ENCODE data around the gene ZHX3.

Gene ZHX3

GRCh38 chr20:41150664-41151063 is 166.9 kb downstream of the ZHX3 start:
- DNase-seq (ENCODE audit: low read depth): no peak

- no peak for DNase-seq (ENCODE audit: low read depth)
Measured at GRCh38 chr20:41148942-41149341, 168.6 kb downstream of the ZHX3 start.

GRCh38 chr20:41147767-41148191 is 169.8 kb downstream of the ZHX3 start:
- no peak for DNase-seq (ENCODE audit: low read depth)

GRCh38 chr20:41145821-41146620 is 171.5 kb downstream of the ZHX3 start:
- DNase-seq (ENCODE audit: low read depth): no peak

- no peak for DNase-seq (ENCODE audit: low read depth)
Measured at GRCh38 chr20:41145317-41145716, 172.2 kb downstream of the ZHX3 start.

- no peak for DNase-seq (ENCODE audit: low read depth)
Measured at GRCh38 chr20:41143354-41143753, 174.2 kb downstream of the ZHX3 start.

GRCh38 chr20:41142919-41143318 is 174.6 kb downstream of the ZHX3 start:
- DNase-seq (ENCODE audit: low read depth): no peak

- DNase-seq (ENCODE audit: low read depth): no peak
Measured at GRCh38 chr20:41142245-41142644, 175.3 kb downstream of the ZHX3 start.

GRCh38 chr20:41141153-41141815 is 176.2 kb downstream of the ZHX3 start:
- no peak for DNase-seq (ENCODE audit: low read depth)

GRCh38 chr20:41140226-41141133 is 177.1 kb downstream of the ZHX3 start:
- no peak for DNase-seq (ENCODE audit: low read depth)

- no peak for DNase-seq (ENCODE audit: low read depth)
Measured at GRCh38 chr20:41139227-41140093, 178.1 kb downstream of the ZHX3 start.

GRCh38 chr20:41138475-41139226 is 178.9 kb downstream of the ZHX3 start:
- no peak for DNase-seq (ENCODE audit: low read depth)

GRCh38 chr20:41137614-41138474 is 179.7 kb downstream of the ZHX3 start:
- no peak for DNase-seq (ENCODE audit: low read depth)

GRCh38 chr20:41136680-41137613 is 180.6 kb downstream of the ZHX3 start, which contains the start of gene PLCG1:
PLCG1 (plus strand) TSS chr20:41137543; CDS start chr20:41137642, 99 bp downstream.
- DNase-seq (ENCODE audit: low read depth): no peak

- DNase-seq (ENCODE audit: low read depth): no peak
Measured at GRCh38 chr20:41135888-41136679, 181.4 kb downstream of the ZHX3 start.

GRCh38 chr20:41135187-41135887 is 182.2 kb downstream of the ZHX3 start:
- no peak for DNase-seq (ENCODE audit: low read depth)
